HG02642 (cell line): Measurements from ENCODE around the gene OR5T2.
"Not testable (repeated sequence)": the region's sequence is repeated elsewhere in the genome, so short reads cannot be mapped to it uniquely, and the experiment has no call there.

Source experiments
- ATAC-seq: cut with Tn5 transposase; IDR thresholded peaks from one replicate; pipeline ENCODE4 v1.9.1; 2021; ENCODE audit warnings: mild to moderate bottlenecking; ENCODE audit not compliant: unreplicated experiment, poor library complexity

Gene OR5T2

DNA sequence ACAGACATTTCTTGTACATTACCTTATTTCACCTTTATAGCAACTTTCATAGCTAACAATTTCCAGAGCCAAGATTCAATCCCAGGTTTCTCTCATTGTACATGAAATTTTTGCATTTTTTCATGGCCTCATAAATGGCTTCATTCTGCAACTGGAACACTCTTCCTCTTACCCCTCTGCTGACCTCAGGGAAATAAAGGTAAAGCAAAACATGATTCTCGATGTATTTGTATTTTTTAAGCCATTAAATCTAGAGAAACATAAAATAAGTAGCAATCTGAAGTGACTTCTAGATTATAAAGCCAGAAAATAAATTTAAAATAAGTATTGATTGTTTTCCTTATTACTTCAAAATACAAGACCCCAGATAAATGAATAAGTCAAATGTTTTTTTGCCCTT lies at the start of gene OR5T2:
TSS of gene OR5T2 (minus strand) at position 101 of the 400 bp plus-strand sequence. CDS start 1,193 bp downstream, outside the sequence.
- ATAC-seq, result no peak

DNA sequence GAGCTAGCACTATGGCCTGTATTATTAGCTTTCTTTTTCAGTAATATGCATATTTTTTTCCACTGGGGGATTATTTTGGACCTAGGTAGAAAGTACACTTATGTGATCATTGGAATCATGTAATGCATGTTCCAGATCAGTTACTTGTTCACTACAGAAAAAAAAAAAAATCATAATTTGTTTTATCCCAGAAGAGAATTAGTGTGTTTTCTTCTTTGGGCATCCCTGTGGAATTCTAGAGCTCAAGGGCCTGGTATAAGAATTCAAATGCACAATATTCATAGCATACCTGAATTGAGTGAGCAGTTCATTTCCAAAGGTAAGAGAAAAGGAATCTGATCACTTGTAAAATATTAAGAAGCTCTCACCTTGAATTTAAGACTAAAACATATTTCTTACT lies 39.8 kb upstream of the OR5T2 start, which contains the start of gene OR5T1:
TSS of gene OR5T1 (plus strand) at position 301 of the 400 bp plus-strand sequence. CDS start 1,485 bp downstream, outside the sequence.
- ATAC-seq, result no peak

DNA sequence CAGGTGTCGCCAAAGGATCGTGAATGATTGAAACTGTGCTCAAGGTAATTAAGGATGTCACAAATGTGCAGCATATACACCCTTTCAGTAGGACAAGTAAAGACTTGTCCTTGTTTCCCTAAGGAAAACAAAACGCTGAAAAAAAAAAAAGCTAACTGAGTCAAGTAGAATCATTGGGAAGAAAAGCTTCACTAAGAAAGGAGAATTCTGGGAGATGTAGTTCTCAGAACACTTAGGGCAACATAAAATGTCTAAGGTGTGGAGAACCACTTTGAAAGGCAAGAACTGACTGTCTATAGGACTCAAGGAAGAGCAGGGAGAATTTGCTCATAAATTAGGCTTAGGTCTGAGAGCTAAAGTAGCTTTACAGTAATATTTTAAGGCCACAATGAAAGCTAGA lies 37.0 kb upstream of the OR5T2 start:
- ATAC-seq, result no peak

- no peak for ATAC-seq
These were observed 17.9 kb upstream of the OR5T2 start, which contains the start of gene OR5T3 for GRCh38 chr11:56251954-56252353. OR5T3 (plus strand) TSS chr11:56252254; CDS start chr11:56252254, 0 bp downstream.

GRCh38 chr11:56219735-56220134 lies 14.3 kb downstream of the OR5T2 start:
- not testable (repeated sequence) for ATAC-seq

- ATAC-seq, result no peak
These were observed 19.5 kb downstream of the OR5T2 start for GRCh38 chr11:56214537-56214936.

GRCh38 chr11:56207790-56208189 lies 26.3 kb downstream of the OR5T2 start:
- no peak for ATAC-seq

DNA sequence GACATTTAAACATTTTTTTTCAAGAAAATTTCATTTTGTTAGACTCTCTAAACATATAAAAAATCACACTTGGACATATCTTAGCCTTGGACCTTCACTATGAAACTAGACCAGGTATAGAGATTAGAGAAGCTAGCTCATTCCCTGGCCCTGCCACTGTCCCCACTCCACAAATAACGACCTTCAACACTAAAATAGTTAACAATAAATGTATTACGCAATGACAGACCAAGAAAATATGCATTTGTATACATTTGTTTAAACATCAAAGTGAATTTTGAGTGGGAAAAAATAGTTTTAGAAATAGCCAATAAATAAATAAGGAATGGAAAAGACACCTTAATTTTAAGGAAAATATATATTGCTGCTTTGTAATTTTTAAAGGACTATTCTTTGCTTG lies 36.7 kb downstream of the OR5T2 start:
- ATAC-seq, result no peak

DNA sequence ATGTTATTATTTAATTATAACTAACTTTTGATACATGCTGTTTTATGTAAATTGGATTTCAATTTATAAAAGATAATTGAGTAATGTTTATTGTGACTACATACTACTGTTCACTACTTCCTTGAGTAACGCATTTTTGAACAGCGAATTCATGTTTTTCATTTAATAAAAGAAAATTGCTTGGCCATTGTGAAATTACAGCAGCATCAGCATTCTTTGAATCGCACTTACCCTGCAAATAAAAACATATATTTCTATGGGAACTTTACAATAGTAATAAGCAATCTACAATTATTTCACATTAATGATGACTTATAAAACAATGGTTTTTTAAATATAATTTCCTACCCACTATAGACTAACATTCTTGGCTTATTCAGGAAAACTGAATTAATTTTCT lies 37.4 kb downstream of the OR5T2 start:
- ATAC-seq, result no peak

DNA sequence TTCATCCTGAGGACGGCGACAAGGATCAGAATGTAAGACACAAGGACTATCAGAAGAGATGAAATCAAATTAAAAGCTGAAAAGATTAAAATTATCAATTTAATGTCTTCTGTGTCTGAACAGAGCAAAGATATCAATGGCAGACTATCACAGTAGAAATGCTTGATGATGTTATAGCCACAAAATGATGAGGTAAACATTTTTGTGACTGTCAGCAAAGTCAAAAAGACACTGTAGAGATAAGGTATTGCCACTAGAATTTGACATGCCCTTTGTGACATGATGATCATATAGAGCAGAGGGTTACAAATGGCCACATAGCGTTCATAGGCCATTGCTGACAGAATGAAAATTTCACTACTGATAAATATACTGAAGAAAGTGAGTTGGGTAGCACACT lies 45.5 kb downstream of the OR5T2 start:
- ATAC-seq, result no peak

DNA sequence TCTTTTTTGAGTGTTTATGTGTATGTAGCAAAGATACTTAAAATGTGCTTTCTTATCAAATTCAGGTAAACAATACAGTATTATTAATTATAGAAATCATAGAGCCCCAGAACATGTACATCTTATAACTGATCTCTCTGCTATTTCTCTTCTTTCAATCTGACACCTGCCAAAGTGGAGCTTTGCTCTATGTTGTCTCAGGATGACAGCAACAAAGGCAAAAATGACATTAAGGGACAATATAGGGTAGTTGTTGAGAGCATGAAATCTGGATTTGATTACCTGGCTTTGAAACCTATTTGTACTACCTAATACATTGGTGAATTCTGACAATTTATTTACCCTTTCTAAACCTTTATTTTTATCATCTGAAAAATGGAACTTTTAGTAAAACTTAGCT lies 50.6 kb downstream of the OR5T2 start:
- no peak for ATAC-seq
